Large intestine (tissue), 3 donors: ENCODE results near the gene NKG7. TPM values are rescaled to one million over a fixed set of nuclear protein-coding genes. Genes with fewer than 3 reads are reported as not detected.

Experiments used
- DNase-seq, 2 donors: peaks; one replicate each; pipeline versions ENCODE4 v3.0.0 to v3.0.0-alpha.2; 2013
- H3K27ac ChIP-seq: one replicate; pipeline ENCODE4 v1.5.1; 2013; ENCODE audit warnings: low read length
- H3K27me3 ChIP-seq: 2 replicates; pipeline ENCODE4 v1.6.1; 2013; ENCODE audit warnings: low read length; ENCODE audit not compliant: control insufficient read depth, insufficient read depth
- H3K36me3 ChIP-seq: 2 replicates; pipeline ENCODE4 v1.6.1; 2013; ENCODE audit warnings: low read length; ENCODE audit not compliant: control insufficient read depth, insufficient read depth
- H3K4me1 ChIP-seq: one replicate; pipeline ENCODE4 v1.6.1; 2013; ENCODE audit warnings: low read length; ENCODE audit not compliant: control insufficient read depth, insufficient read depth
- H3K4me3 ChIP-seq: one replicate; pipeline ENCODE4 v1.5.1; 2013; ENCODE audit warnings: low read length
- H3K9me3 ChIP-seq: one replicate; pipeline ENCODE4 v1.6.1; 2013; ENCODE audit warnings: mild to moderate bottlenecking, low read depth, low read length, moderate library complexity; ENCODE audit not compliant: control insufficient read depth
- WGBS: methylation state at CpG from one replicate; pipeline ENCODE4 v1.1.5; 2013; ENCODE audit warnings: low lambda C conversion rate; ENCODE audit not compliant: insufficient coverage; 5-methylcytosine and 5-hydroxymethylcytosine counted together
- polyA plus RNA-seq: library from polyadenylated mRNA; unstranded; fragments of 120-200 nt; gene quantifications from one replicate; pipeline ENCODE4 v1.2.1, GENCODE V29; 2013

The NKG7 gene
- polyA plus RNA-seq, 1 donor = 12.4 TPM

DNA sequence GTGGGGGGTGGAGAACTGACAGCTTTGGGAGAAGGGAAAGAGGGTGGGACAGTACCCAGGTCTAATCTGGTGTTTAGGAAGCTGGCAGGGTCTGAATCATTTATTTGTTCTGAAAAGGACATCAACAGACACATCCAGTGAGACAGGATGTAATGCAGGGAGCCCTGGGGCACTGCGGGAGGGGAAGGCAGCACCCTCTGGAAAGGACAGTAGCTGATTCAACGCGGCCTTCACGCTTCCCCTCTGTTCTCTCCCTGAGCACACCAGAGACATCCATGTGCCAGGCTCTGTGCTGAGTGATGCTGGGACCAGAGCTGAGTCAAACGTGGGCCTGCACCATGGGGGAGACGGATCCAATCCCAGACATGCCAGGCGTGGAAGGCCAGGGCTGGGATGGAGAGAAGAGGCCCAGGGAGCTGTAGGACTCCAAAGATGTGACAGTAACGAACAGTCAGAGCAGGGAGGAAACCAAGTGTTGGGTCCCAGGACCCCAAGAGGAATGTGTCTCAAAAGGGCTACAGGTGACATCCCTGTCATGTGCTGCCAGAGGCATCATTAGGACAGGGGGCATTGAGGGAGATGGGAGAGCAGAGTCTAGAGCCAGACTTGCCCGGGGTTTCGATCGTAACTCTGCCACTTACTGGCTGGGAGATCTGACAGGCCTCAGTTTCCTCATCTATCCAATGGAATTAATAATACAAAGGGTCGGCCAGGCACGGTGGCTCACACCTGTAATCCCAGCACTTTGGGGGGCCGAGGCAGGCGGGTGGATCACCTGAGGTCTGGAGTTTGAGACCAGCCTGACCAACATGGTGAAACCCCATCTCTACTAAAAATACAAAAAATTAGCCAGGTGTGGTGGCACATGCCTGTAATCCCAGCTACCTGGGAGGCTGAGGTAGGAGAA, 8.0 kb downstream of the NKG7 start:
- H3K4me3 ChIP-seq = no peak overlapping the region
- DNase-seq = no peak
- H3K36me3 ChIP-seq = no peaks in the 10 kb centered on the region
- no peaks in the 10 kb centered on the region for H3K9me3 ChIP-seq
- no peaks in the 10 kb centered on the region for H3K27me3 ChIP-seq
- peak overlapping the region; percentile 95 for H3K27ac ChIP-seq
- peaks cover 41% of the 10 kb centered on the region for H3K4me1 ChIP-seq
- WGBS = no CpG with 5 or more reads among the region's 15 CpGs

- Histone ChIP-seq H3K36me3 (peaks cover 3% of the 10 kb centered on the region), H3K4me1 (peaks cover 34% of the 10 kb centered on the region), H3K27ac (peak overlapping the region; percentile 20), H3K4me3 (no peak overlapping the region), H3K27me3 (no peaks in the 10 kb centered on the region), H3K9me3 (no peaks in the 10 kb centered on the region)
- DNase-seq = peak in 1 of 2 donors; percentile 60
- no CpG with 5 or more reads among the region's 13 CpGs for WGBS
These were observed 11.2 kb downstream of the NKG7 start for GRCh38 chr19:51361239-51361638.

- H3K27me3 ChIP-seq = no peaks in the 10 kb centered on the region
- peaks cover 3% of the 10 kb centered on the region for H3K36me3 ChIP-seq
- H3K27ac ChIP-seq = no peak overlapping the region
- no CpG with 5 or more reads among the region's 4 CpGs for WGBS
- H3K4me1 ChIP-seq = peaks cover 29% of the 10 kb centered on the region
- no peak for DNase-seq
- no peak overlapping the region for H3K4me3 ChIP-seq
- H3K9me3 ChIP-seq = no peaks in the 10 kb centered on the region
These were observed 13.2 kb downstream of the NKG7 start for GRCh38 chr19:51359294-51359693.

- Histone ChIP-seq H3K9me3 (no peaks in the 10 kb centered on the region), H3K27me3 (no peaks in the 10 kb centered on the region), H3K4me3 (no peak overlapping the region), H3K4me1 (peaks cover 17% of the 10 kb centered on the region), H3K27ac (no peak overlapping the region), H3K36me3 (peaks cover 5% of the 10 kb centered on the region)
- 100% methylated on average over 1 of the region's 7 CpGs for WGBS
- DNase-seq = no peak
These were observed 14.5 kb downstream of the NKG7 start for GRCh38 chr19:51357952-51358351.

DNA sequence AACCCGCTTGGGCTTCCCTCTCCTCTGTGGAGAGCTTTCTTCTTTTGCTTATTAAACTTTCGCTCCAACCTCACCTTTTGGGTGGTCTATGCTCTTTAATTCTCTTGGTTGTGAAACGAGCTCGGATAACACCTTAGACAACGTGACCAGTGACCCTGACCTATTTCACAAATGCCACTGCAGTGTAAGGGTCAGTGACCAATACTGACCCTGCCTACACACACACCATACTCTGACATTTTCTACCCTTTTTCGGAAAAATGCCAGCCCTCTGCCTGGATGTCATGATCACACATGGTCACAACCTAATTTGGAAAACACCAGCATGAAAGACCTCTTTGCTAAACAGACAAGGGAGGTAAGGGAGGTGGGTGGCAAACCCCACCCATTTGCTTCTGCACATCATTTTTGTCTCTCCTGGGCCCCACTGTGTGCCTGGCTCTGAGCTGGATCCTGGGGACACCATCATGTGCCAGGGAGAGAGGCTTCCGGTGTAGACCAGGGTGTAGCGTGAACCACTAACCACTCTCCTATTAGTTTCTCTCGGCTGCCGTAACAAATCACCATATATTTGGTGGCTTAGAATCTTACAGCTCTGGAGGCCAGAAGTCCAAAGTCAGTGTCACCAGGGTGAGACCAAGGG, 16.2 kb downstream of the NKG7 start:
- Histone ChIP-seq H3K4me3 (no peak overlapping the region), H3K4me1 (peaks cover 3% of the 10 kb centered on the region), H3K27me3 (no peaks in the 10 kb centered on the region), H3K36me3 (peaks cover 21% of the 10 kb centered on the region), H3K9me3 (no peaks in the 10 kb centered on the region), H3K27ac (no peak overlapping the region)
- no peak for DNase-seq
- WGBS = 100% methylated on average over 1 of the region's 10 CpGs

DNA sequence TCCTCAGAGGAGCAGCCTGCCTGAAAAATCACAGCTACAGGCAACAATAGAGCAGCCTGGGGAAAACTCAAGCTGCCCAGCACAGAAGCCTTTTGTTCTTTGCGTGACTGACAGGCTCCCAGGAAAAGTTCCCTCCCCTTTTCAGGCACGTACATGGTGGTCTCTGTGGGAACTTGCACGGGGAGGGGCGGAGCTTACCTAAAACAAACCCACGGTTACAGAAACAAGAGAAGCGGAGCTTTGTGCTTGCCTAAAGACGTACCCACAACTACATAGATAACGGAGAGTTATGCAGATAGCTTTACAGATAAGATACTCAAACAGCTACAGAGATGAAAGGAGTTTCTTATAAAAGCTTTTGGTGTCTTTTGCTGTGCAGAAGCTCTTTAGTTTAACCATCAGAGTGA, 17.7 kb downstream of the NKG7 start:
- no CpG with 5 or more reads among the region's 8 CpGs for WGBS
- Histone ChIP-seq H3K4me3 (no peak overlapping the region), H3K27me3 (no peaks in the 10 kb centered on the region), H3K9me3 (no peaks in the 10 kb centered on the region), H3K36me3 (peaks cover 35% of the 10 kb centered on the region), H3K27ac (peak overlapping the region; percentile 30), H3K4me1 (no peaks in the 10 kb centered on the region)
- DNase-seq = peak in 1 of 2 donors; percentile 57

GRCh38 chr19:51354103-51354741, 18.2 kb downstream of the NKG7 start:
- no peaks in the 10 kb centered on the region for H3K4me1 ChIP-seq
- peaks cover 38% of the 10 kb centered on the region for H3K36me3 ChIP-seq
- no peak overlapping the region for H3K4me3 ChIP-seq
- DNase-seq = no peak
- H3K27me3 ChIP-seq = no peaks in the 10 kb centered on the region
- peak overlapping the region; percentile 30 for H3K27ac ChIP-seq
- no CpG with 5 or more reads among the region's 12 CpGs for WGBS
- H3K9me3 ChIP-seq = no peaks in the 10 kb centered on the region

DNA sequence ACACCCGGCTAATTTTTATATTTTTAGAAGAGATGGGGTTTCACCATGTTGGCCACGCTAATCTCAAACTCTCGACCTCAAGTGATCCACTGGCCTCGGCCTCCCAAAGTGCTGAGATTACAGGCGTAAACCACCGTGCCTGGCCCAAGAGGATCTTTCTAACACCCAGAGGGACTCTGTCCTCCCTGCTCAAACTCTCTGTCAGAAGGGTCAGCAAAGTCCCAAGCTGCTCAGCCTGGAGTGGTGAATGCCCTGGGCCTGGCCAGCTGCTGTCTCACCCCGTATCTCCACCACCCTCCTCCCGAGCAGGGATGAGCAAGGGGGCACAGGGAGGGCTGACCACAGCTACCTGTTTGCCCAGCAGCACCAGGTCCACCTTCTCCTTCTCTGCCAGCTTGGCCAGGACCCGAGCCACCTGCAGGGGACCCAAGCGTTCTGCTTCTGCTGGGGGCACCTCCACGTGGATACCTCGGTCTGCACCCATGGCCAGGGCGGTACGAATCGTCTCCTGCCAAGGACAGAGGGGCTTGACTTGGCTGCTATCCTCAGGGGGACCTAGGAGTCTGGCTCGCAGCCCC, 19.6 kb downstream of the NKG7 start:
- Histone ChIP-seq H3K4me1 (no peaks in the 10 kb centered on the region), H3K27ac (no peak overlapping the region), H3K36me3 (peaks cover 40% of the 10 kb centered on the region), H3K9me3 (no peaks in the 10 kb centered on the region), H3K27me3 (no peaks in the 10 kb centered on the region), H3K4me3 (no peak overlapping the region)
- DNase-seq = no peak
- WGBS = no CpG with 5 or more reads among the region's 16 CpGs

GRCh38 chr19:51351266-51351990, 21.0 kb downstream of the NKG7 start:
- no peak overlapping the region for H3K27ac ChIP-seq
- no peak overlapping the region for H3K4me3 ChIP-seq
- H3K36me3 ChIP-seq = peaks cover 51% of the 10 kb centered on the region
- no peaks in the 10 kb centered on the region for H3K27me3 ChIP-seq
- H3K4me1 ChIP-seq = no peaks in the 10 kb centered on the region
- no peaks in the 10 kb centered on the region for H3K9me3 ChIP-seq
- no peak for DNase-seq
- 100% methylated on average over 1 of the region's 11 CpGs for WGBS
